Urinary bladder (tissue), 4 donors: ENCODE measurements around the gene LSM14A. TPM values are rescaled to one million over a fixed set of nuclear protein-coding genes. Genes with fewer than 3 reads are reported as not detected.

ENCODE experiments used
- DNase-seq: peaks from one replicate; pipeline ENCODE4 v3.0.0-alpha.2; 2015; ENCODE audit errors: extremely low spot score
- H3K27ac ChIP-seq: one replicate; pipeline ENCODE4 v1.5.1; 2013; ENCODE audit warnings: low read depth, mild to moderate bottlenecking, moderate library complexity
- H3K36me3 ChIP-seq: one replicate; pipeline ENCODE4 v1.6.1; 2013; ENCODE audit warnings: mild to moderate bottlenecking, moderate library complexity; ENCODE audit not compliant: insufficient read depth
- H3K4me1 ChIP-seq: one replicate; pipeline ENCODE4 v1.6.1; 2013; ENCODE audit warnings: mild to moderate bottlenecking, moderate library complexity; ENCODE audit not compliant: insufficient read depth
- H3K4me3 ChIP-seq: one replicate; pipeline ENCODE4 v1.5.1; 2013; ENCODE audit warnings: low read depth, low read length
- WGBS: extraction: QIAGEN DNeasy Blood & Tissue Kit; methylation state at CpG from one replicate; pipeline ENCODE4 v1.1.7; 2013; 5-methylcytosine and 5-hydroxymethylcytosine counted together
- polyA plus RNA-seq: library from polyadenylated mRNA; stranded (reverse); fragments of 200-250 nt; gene quantifications from one replicate; pipeline ENCODE4 v1.2.3, GENCODE V29; 2013
- total RNA-seq: library from RNA; depleted of rRNA; stranded (reverse); fragments of >200 nt; gene quantifications from one replicate; pipeline ENCODE4 v1.2.3, GENCODE V29; 2014
- donor health status: healthy with polysubstance abuse.
- donor health status: healthy.

LSM14A gene
- total and polyA plus RNA-seq, 2 donors, result 130 to 133 TPM

DNA sequence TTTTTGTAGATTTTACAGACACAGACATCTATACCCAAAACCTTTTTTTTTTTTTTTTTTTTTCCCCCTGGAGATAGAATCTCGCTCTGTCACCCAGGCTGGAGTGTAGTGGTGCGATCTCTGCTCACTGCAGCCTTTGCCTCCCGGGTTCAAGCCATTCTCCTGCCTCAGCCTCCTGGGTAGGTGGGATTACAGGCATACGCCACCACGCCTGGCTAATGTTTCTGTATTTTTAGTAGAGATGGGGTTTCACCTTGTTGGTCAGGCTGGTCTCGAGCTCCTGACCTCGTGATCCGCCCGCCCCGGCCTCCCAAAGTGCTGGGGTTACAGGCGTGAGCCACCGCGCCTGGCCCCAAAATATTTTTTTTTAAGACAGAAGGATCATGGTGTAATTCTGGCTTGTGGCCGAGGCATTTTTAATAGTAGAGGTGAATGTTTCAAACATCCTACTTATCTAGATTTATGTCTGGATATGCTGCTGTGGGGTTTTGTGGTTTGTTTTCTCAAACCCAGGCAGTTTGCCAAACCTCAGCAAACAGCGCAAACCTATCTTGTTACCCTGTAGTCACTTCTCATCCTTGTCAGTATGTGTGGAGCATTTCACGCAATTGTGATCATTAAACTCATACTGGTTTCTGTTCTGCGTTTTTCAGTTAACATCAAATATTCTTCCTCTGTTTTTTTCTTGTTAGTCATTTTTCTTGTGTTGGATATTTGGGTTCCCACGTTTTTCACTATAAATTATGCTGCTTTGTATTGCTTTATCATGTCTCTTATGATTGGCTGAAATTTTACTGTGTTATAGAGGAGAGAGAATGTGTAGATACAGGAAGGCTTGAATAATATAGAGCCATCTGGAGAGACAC lies 45.9 kb downstream of the LSM14A start:
- 48% methylated on average over 18 of the region's 18 CpGs for WGBS
- no peaks in the 10 kb centered on the region for H3K4me1 ChIP-seq
- no peak overlapping the region for H3K27ac ChIP-seq
- no peak for DNase-seq
- H3K36me3 ChIP-seq, result no peaks in the 10 kb centered on the region
- no peak overlapping the region for H3K4me3 ChIP-seq

DNA sequence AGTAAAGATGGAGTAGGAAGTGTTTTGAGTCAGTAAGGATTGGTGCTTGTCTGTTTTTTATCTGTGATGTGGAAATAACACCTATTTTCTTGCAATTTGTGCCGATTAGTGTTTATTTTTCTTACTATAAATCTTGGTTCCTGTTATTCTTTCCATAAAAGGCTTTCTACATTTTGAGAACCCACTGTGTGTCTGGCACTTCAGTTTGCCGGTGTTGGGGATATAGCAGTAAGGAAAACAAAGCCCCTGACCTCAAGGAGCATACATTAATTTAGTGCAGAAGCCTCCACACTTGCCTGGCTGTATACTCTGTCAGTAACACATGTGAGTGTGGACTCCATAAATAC lies 46.5 kb downstream of the LSM14A start:
- no peak for DNase-seq
- Histone ChIP-seq H3K36me3 (no peaks in the 10 kb centered on the region), H3K4me3 (no peak overlapping the region), H3K4me1 (no peaks in the 10 kb centered on the region), H3K27ac (no peak overlapping the region)
- 53% methylated on average over 2 of the region's 2 CpGs for WGBS

DNA sequence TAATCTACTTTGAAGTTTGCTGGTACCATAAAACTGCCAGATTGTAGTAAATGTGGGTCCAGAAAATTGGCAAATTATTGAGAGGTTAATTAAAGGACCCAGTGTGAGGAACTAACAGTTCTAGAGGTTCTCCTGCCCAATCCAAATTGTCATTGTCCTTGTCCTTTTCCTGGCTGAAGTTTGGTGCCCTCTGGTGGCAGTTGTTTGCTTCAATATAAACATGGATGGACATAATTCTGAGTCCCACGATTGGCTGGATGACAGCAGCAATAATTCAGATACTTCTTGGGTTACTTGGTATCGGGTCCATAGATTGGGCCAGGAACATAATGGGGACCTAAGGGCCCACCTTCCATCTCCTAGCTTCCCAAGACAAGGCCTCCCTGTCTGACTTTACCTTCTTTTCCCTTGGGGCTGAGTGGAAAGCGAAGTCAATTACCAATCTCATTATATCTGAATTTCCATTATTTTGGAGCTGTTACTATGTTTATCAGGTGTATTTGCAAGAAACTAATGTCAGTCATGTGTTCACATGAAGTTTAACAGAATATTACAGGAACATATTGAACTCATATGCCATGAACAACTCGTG lies 48.3 kb downstream of the LSM14A start:
- H3K36me3 ChIP-seq, result peaks cover 6% of the 10 kb centered on the region

DNA sequence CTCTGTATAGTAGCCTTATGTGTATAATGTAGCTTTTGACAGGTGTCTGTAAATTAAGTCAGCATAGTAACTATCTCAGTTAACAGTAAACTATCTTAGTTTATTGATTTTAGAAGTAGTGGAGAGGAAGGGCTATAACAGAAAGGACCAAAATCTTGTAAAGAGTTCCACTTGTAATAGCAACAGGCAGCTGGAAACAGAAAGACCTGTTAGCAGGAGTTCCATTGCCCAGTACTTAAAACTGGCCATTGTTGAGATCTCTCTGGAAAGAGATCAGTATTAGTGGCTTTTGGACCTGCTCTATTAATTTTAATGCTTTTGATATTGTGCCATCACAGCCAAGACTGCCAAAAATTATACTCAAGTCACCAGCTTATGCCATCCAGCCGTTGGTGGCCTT lies 50.1 kb downstream of the LSM14A start:
- Histone ChIP-seq H3K27ac (no peak overlapping the region), H3K4me3 (no peak overlapping the region), H3K4me1 (no peaks in the 10 kb centered on the region), H3K36me3 (peaks cover 9% of the 10 kb centered on the region)
- 79% methylated on average over 1 of the region's 1 CpG for WGBS
- no peak for DNase-seq

More for the DNA sequence above, 48.3 kb downstream of the LSM14A start:
- WGBS, result 64% methylated on average over 4 of the region's 4 CpGs
- Histone ChIP-seq H3K27ac (no peak overlapping the region), H3K4me1 (no peaks in the 10 kb centered on the region), H3K4me3 (no peak overlapping the region)
- no peak for DNase-seq

DNA sequence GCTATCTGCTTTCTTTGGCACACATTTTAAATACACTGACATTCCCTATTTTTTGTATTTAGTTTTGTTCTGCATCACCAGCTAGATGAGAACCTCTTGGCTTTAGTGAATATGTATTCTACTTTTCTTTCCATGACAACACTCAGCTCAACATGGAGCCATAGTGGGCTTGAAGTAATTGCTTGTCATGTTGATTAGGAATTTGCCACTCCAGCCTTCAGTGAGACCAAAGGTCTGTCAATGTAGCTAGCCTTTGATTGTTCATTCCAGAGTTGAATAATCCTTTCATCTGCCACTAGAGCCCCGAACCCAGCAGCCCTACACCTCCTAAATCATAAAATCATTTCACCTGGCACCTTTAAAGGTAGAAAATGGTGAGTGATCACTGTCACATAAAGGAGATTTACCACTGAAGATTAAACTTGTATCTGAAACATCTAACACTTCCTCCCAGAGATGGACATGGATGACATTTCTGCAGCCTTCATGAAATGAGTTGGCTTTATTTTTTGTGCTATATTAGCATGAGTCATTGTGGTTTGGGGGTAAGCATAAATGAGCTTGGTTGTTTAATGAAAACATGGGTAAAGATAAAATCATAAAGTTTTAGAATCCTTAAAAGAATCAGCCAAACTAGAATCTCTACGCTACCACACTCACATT lies 52.8 kb downstream of the LSM14A start:
- no peak for DNase-seq
- 85% methylated on average over 2 of the region's 2 CpGs for WGBS
- Histone ChIP-seq H3K4me3 (no peak overlapping the region), H3K36me3 (peaks cover 12% of the 10 kb centered on the region), H3K4me1 (no peaks in the 10 kb centered on the region), H3K27ac (no peak overlapping the region)

DNA sequence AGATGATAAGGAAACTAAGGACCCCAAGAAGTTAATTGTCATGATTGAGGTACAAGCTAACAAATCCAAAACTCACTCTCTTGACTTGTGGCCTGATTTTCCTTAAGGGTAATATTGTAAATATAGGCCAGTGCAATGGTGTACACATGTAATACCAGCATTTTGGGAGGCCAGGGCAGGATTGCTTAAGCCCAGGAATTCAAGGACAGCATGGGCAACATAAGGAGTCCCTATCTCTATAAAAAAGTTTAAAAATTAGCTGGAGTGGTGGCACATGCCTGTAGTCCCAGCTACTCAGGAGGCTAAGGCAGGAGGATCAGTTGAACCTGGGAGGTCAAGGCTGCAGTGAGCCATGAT lies 53.3 kb downstream of the LSM14A start:
- Histone ChIP-seq H3K4me3 (no peak overlapping the region), H3K36me3 (peaks cover 12% of the 10 kb centered on the region), H3K27ac (no peak overlapping the region), H3K4me1 (no peaks in the 10 kb centered on the region)
- DNase-seq, result no peak

DNA sequence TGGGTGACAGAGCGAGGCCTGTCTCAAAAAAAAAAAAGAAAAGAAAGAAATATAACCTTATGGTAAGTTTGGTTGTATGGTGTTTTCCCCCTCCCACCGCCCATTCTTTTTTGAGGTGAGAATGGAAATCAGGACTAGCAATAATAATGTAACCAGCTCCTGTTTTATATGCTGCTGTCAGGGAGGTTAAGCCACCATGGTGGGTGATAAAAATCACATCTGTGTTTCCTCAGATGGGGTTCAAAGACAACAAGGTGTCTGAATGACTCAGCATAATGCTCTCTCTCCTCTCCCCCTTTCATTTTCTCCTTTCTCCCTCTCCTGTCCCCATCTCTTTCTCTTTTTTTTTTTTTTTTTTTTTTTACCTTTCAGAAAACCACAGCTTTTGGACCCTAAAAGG lies 53.7 kb downstream of the LSM14A start:
- Histone ChIP-seq H3K27ac (no peak overlapping the region), H3K4me1 (no peaks in the 10 kb centered on the region), H3K4me3 (no peak overlapping the region), H3K36me3 (peaks cover 12% of the 10 kb centered on the region)
- DNase-seq, result no peak
- WGBS, result 91% methylated on average over 2 of the region's 2 CpGs

DNA sequence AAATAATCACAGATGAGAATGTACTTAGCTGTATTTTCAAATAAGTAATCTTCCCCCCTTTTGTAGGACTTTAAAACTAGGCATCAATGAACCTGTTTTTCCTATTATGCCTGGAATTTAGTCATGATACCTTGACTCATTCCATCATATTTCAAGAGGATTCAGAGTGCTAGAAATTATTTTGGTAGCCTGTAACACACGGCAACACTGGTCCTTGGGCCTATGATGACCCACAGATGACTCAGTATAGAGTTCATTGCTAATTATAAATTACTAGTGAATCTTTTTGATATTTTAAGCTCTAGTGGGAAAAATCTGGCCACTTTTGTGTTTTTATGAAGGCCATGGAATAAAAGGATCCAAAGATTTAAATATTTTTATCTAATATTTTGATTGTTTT lies 56.0 kb downstream of the LSM14A start:
- 81% methylated on average over 1 of the region's 1 CpG for WGBS
- H3K4me1 ChIP-seq, result no peaks in the 10 kb centered on the region
- peaks cover 12% of the 10 kb centered on the region for H3K36me3 ChIP-seq
- no peak overlapping the region for H3K4me3 ChIP-seq
- no peak overlapping the region for H3K27ac ChIP-seq
- DNase-seq, result no peak

DNA sequence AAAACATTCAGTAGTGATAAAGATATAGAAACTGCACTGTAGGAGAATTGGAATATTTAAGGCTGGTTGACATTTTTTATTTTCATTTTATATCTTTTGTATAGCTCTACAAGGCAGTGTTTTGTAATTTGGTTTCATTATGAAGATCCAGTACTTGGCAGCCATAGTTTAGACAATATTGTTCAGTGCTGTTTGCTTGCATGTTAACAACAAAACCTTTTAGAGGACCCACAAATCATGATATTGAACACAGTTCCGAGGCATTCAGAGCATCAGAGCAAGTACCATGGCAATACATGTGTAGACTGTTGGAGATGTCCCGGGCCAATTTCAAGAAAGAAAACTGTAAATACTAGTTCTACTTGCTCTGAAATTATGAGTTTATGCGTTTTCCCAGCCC lies 56.5 kb downstream of the LSM14A start:
- Histone ChIP-seq H3K4me1 (no peaks in the 10 kb centered on the region), H3K36me3 (peaks cover 12% of the 10 kb centered on the region), H3K4me3 (no peak overlapping the region), H3K27ac (no peak overlapping the region)
- 92% methylated on average over 3 of the region's 3 CpGs for WGBS
- DNase-seq, result no peak

DNA sequence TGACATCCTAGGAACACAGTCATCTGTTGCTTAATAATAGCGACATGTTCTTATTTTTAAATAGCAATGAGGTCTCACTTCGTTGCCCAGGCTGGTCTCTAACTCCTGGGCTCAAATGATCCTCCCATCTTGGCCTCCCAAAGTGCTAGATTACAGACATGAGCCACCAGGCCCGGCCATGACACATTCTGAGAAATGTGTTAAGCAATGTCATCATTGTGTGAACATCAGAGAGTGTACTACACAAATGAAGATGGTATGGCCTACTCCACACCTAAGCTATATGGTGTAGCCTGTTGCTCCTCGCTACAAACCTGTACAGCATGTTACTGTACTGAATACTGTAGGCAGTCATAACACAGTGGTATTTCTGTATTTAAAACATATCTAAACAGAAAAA lies 57.4 kb downstream of the LSM14A start:
- no peak for DNase-seq
- H3K4me1 ChIP-seq, result no peaks in the 10 kb centered on the region
- no peak overlapping the region for H3K4me3 ChIP-seq
- peaks cover 10% of the 10 kb centered on the region for H3K36me3 ChIP-seq
- WGBS, result 91% methylated on average over 4 of the region's 4 CpGs
- no peak overlapping the region for H3K27ac ChIP-seq

DNA sequence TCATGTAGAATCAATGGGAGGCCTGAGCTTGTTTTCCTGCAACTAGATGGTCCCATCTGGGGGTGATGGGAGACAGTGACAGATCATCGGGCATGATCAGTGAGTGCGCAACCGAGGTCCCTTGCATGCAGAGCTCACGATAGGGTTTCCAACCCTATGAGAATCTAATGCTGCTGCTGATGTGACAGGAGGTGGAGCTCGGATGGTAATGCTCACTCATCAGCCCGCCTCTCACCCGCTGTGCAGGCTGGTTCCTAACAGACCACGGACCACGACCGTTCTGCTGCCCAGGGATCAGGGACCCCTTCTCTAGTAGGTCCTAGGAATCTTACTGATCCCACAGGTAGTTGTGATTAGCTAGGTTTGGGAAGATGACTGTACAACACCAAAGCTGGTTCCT lies 58.5 kb downstream of the LSM14A start:
- Histone ChIP-seq H3K27ac (no peak overlapping the region), H3K4me1 (no peaks in the 10 kb centered on the region), H3K4me3 (no peak overlapping the region), H3K36me3 (peaks cover 6% of the 10 kb centered on the region)
- no peak for DNase-seq
- 88% methylated on average over 10 of the region's 10 CpGs for WGBS

DNA sequence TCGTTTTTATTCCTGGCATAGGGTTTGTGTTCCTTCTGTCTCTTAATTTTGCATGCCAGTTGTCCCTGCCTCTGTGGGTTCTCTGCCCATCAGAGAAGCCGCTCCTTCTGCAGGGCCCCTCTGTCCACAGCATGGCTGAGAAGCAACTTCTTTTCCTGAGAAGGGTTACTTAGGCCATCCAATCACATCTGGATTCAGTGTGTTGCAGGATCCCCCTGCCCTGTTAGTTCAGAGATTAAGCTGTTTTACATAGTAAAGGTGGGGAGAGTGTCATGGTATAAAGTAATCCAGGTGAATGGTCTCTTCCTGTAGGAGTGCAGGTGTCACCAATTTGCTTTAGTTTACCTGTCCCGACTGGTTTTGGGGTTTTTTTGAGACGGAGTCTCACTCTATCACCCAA lies 59.1 kb downstream of the LSM14A start:
- peaks cover 3% of the 10 kb centered on the region for H3K36me3 ChIP-seq

DNA sequence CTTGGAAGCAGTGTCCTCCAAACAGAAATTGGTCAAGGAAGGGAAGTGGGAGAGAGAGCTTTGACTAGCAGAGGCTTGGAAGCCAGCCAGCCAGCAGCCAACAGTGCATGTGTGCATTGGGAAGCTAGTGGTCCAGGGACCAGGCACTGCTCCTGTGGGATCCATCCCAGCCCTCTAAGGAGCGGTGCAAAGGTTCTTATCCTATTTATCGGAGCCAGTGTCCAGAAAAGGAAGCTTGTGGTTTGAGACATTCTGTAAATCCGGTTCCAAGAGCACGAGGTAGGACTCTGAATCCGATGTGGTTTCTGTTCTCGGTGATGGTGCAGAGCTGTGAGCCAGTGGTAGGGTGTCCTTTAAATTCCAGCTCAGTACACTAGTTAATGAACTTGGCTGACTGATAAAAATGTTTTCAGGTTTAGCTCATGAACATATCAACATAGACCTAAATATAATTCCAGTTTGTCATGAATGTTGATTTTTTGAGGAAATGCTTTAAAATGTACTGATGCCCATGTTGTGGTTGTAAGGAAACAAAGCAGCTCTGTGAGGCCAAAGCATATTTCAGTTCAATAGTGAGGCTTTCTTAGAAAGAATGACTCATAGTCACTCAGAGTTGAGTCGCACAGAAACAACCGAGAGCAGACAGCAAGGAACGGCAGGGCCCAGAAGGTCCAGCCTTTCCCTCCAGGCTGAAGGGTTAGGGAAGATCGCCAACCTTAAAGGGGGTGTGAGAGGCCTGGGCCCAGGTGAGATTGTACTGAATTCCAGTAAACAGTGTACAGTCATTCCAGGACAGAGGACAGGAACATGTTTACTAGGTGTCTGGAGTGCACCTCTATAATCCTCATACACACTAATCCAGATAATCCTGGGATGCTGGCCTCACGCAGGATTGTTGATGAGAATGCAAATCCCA lies 60.5 kb downstream of the LSM14A start:
- Histone ChIP-seq H3K36me3 (peaks cover 3% of the 10 kb centered on the region), H3K27ac (no peak overlapping the region), H3K4me3 (no peak overlapping the region), H3K4me1 (no peaks in the 10 kb centered on the region)
- DNase-seq, result no peak
- WGBS, result 37% methylated on average over 11 of the region's 11 CpGs

More for the DNA sequence above, 59.1 kb downstream of the LSM14A start:
- Histone ChIP-seq H3K4me3 (no peak overlapping the region), H3K27ac (no peak overlapping the region), H3K4me1 (no peaks in the 10 kb centered on the region)
- WGBS, result 92% methylated on average over 4 of the region's 4 CpGs
- no peak for DNase-seq
